ENCODE data around the gene HBEGF. TPM values are rescaled to one million over a fixed set of nuclear protein-coding genes. Genes with fewer than 3 reads are reported as not detected.
A peak's percentile ranks its signal among the peaks of the same experiment; 100 is the strongest.

HBEGF gene
- total RNA-seq, 4 donors from 2014 or later: 27.1 to 30.9 (median 27.8) TPM

- Histone ChIP-seq H3K9me3 (no peaks in the 10 kb centered on the region), H3K27ac (no peak overlapping the region), H3K36me3 (no peaks in the 10 kb centered on the region), H3K4me1 (peaks cover 0 to 13% (median 2%) of the 10 kb centered on the region in 4 donors), H3K27me3 (no peaks in the 10 kb centered on the region), H3K4me3 (peak overlapping the region in 1 of 4 donors; percentile 20)
- DNase-seq (ENCODE audit: low spot score in 2 of 2): no peak
- 28 to 33% methylated on average over 10 of the region's 10 CpGs for WGBS, 2 donors
- TF ChIP-seq CTCF (IDR thresholded peaks at IDR 0.05): no peak
- no peak for TF ChIP-seq EP300 (IDR thresholded peaks at IDR 0.05)
- TF ChIP-seq POLR2A (IDR thresholded peaks at IDR 0.05): no peak
These were observed 10.7 kb upstream of the HBEGF start for GRCh38 chr5:140356853-140357725.

DNA sequence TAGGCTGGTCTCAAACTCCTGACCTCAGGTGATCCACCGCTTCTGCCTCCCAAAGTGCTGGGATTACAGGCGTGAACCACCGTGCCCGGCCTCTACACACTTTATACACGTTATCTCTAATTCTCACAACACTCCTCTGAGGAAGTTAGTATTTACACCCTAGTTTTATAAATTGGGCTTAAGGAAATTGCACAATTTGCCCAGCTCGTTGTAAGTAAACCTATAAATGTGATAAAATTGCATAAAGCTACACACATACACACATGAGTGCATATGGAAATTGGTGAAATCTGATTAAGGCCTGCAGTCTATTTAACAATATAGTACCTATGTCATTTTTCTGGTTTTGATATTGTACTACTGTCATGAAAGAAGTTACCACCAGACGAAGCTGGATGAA lies 9.1 kb upstream of the HBEGF start:
- DNase-seq (ENCODE audit: low spot score in 2 of 2): no peak
- Histone ChIP-seq H3K27me3 (no peaks in the 10 kb centered on the region), H3K4me3 (no peak overlapping the region), H3K4me1 (peaks cover 0 to 17% (median 2%) of the 10 kb centered on the region in 4 donors), H3K27ac (no peak overlapping the region), H3K9me3 (no peaks in the 10 kb centered on the region), H3K36me3 (no peaks in the 10 kb centered on the region)
- 80 to 84% methylated on average over 7 of the region's 7 CpGs for WGBS, 2 donors
- TF ChIP-seq CTCF (IDR thresholded peaks at IDR 0.05): no peak
- TF ChIP-seq POLR2A (IDR thresholded peaks at IDR 0.05): no peak
- TF ChIP-seq EP300 (IDR thresholded peaks at IDR 0.05): no peak

DNA sequence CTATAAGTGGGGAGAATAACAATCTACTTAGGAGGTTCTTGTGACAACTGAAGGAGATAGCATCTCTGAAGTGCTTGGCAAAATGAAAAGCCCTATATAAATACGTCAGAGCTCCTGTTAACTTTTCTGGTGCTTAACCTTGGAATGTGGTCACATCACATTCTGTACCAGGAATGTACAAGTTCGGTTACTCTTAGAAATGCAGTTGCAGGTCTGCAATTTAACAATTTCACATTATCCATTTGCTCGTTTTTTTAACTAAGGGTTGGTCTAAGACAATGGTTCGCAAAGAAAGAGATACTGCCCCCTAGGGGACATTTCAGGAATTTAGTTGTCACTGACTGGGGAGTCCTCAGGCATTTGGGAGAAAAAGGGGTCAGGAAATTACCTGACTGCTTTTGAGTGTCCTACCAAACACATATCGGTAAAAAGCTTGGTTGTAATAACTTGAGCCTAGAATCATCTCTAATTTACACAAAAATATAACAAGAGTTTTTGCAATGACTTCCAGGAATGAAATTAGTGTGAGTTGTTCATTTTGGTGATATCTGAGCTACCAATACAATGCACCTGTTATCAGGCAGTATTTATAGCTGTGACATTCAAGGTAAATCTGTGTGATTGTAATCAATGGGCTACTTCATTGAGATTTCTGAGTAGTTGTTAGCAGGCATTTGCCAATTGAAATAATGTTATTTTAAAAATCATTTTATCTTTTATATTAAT lies 5.4 kb upstream of the HBEGF start:
- TF ChIP-seq POLR2A (IDR thresholded peaks at IDR 0.05): no peak
- TF ChIP-seq CTCF (IDR thresholded peaks at IDR 0.05): peak; percentile 79 to 92 (median 87)
- TF ChIP-seq EP300 (IDR thresholded peaks at IDR 0.05): no peak
- H3K27me3 ChIP-seq: no peaks in the 10 kb centered on the region
- H3K4me3 ChIP-seq: no peak overlapping the region
- DNase-seq (ENCODE audit: low spot score in 2 of 2): peak in 1 of 2 donors; percentile 97
- no peak overlapping the region for H3K27ac ChIP-seq
- no peaks in the 10 kb centered on the region for H3K9me3 ChIP-seq
- H3K4me1 ChIP-seq: peaks cover 0 to 18% (median 5%) of the 10 kb centered on the region in 4 donors
- 4 to 9% methylated on average over 5 of the region's 5 CpGs for WGBS, 2 donors
- no peaks in the 10 kb centered on the region for H3K36me3 ChIP-seq

GRCh38 chr5:140349244-140349643 lies 2.8 kb upstream of the HBEGF start:
- H3K27ac ChIP-seq: no peak overlapping the region
- H3K27me3 ChIP-seq: no peaks in the 10 kb centered on the region
- H3K4me3 ChIP-seq: no peak overlapping the region
- H3K9me3 ChIP-seq: no peaks in the 10 kb centered on the region
- H3K36me3 ChIP-seq: no peaks in the 10 kb centered on the region
- H3K4me1 ChIP-seq: peaks cover 0 to 34% (median 9%) of the 10 kb centered on the region in 4 donors
- 63 to 83% methylated on average over 2 of the region's 2 CpGs for WGBS, 2 donors
- TF ChIP-seq EP300 (IDR thresholded peaks at IDR 0.05) (no peak), POLR2A (IDR thresholded peaks at IDR 0.05) (no peak), CTCF (IDR thresholded peaks at IDR 0.05) (no peak)
- no peak for DNase-seq (ENCODE audit: low spot score in 2 of 2)

DNA sequence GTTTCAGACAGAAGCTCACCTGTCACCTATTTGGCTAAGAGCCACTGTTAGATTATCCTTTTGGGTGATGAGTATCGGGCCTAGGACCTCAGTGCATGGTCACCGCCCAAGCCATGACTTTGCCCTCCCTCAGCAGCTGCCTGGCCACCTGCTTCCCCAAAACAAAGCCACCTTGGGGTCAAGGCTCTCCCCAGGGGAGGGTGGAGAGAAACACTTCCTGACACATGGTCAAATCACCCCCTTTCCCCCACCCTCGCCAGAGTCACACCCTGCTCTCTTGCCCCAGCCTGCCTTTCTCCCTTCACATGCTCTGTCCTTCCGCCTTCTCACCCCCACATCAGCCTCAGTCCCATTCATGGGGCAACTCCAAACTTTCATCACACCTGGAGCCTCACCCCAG lies 1.7 kb upstream of the HBEGF start:
- Histone ChIP-seq H3K36me3 (no peaks in the 10 kb centered on the region), H3K27ac (no peak overlapping the region), H3K4me3 (no peak overlapping the region), H3K4me1 (peaks cover 0 to 46% (median 9%) of the 10 kb centered on the region in 4 donors), H3K9me3 (no peaks in the 10 kb centered on the region), H3K27me3 (no peaks in the 10 kb centered on the region)
- no peak for DNase-seq (ENCODE audit: low spot score in 2 of 2)
- 83 to 90% methylated on average over 4 of the region's 4 CpGs for WGBS, 2 donors
- TF ChIP-seq POLR2A (IDR thresholded peaks at IDR 0.05): no peak
- TF ChIP-seq EP300 (IDR thresholded peaks at IDR 0.05): no peak
- TF ChIP-seq CTCF (IDR thresholded peaks at IDR 0.05): no peak

All from tibial nerve (tissue), 4 donors.